Measurements from ENCODE around the gene SPRED2. TPM values are rescaled to one million over a fixed set of nuclear protein-coding genes. Genes with fewer than 3 reads are reported as not detected.

Gene SPRED2
- total RNA-seq, 4 donors from 2014 or later = 13.7 to 25.3 (median 17.8) TPM

- no peak for TF ChIP-seq CTCF (IDR thresholded peaks at IDR 0.05; ENCODE audit: low read depth)
Measured at GRCh38 chr2:65344182-65344581, 88.2 kb downstream of the SPRED2 start.

- TF ChIP-seq CTCF (IDR thresholded peaks at IDR 0.05; ENCODE audit: low read depth) = no peak
Measured at GRCh38 chr2:65343386-65343785, 89.0 kb downstream of the SPRED2 start.

GRCh38 chr2:65340898-65341681 is 91.3 kb downstream of the SPRED2 start:
- no peak for TF ChIP-seq CTCF (IDR thresholded peaks at IDR 0.05; ENCODE audit: low read depth)

GRCh38 chr2:65339648-65340047 is 92.8 kb downstream of the SPRED2 start:
- TF ChIP-seq CTCF (IDR thresholded peaks at IDR 0.05; ENCODE audit: low read depth) = no peak

- no peak for TF ChIP-seq CTCF (IDR thresholded peaks at IDR 0.05; ENCODE audit: low read depth)
Measured at GRCh38 chr2:65334714-65335113, 97.7 kb downstream of the SPRED2 start.

- no peak for TF ChIP-seq CTCF (IDR thresholded peaks at IDR 0.05; ENCODE audit: low read depth)
Measured at GRCh38 chr2:65331336-65332025, 100.9 kb downstream of the SPRED2 start.

- no peak for TF ChIP-seq CTCF (IDR thresholded peaks at IDR 0.05; ENCODE audit: low read depth)
Measured at GRCh38 chr2:65329525-65329924, 102.9 kb downstream of the SPRED2 start.

All from subcutaneous adipose tissue (tissue), 4 donors.